Tibial artery (tissue), 4 donors: ENCODE data around the gene CRAMP1.

ENCODE experiments used
- DNase-seq, 2 donors: peaks; one replicate each; pipeline ENCODE4 v3.0.0-alpha.2; 2019
- H3K27ac ChIP-seq, 2 donors: fragments of 200-600 bp; sonication (generic) in 1 of 2; 1 replicate in 1 of 2; 2 replicates in 1 of 2; pipeline ENCODE4 v1.5.1; 2018 to 2019; ENCODE audit warnings: mild to moderate bottlenecking in 1 of 2
- H3K27me3 ChIP-seq, 2 donors: fragments of 200-600 bp; sonication (generic) in 1 of 2; one replicate each; pipeline versions ENCODE4 v1.5.1 to v1.6.0; 2016 to 2019
- H3K36me3 ChIP-seq, 3 donors: fragments of 200-600 bp; sonication (generic) in 2 of 3; one replicate each; pipeline ENCODE4 v1.5.1; 2016 to 2019; ENCODE audit warnings: mild to moderate bottlenecking in 2 of 3
- H3K4me1 ChIP-seq, 4 donors: fragments of 200-600 bp; sonication (generic) in 2 of 4; 1 replicate in 3 of 4; 2 replicates in 1 of 4; pipeline ENCODE4 v1.5.1; 2016 to 2019
- H3K4me3 ChIP-seq, 2 donors: fragments of 200-600 bp; sonication (generic) in 1 of 2; 1 replicate in 1 of 2; 2 replicates in 1 of 2; pipeline ENCODE4 v1.5.1; 2018 to 2019; ENCODE audit warnings: mild to moderate bottlenecking in 2 of 2
- H3K9me3 ChIP-seq, 3 donors: fragments of 200-600 bp; sonication (generic) in 1 of 3; one replicate each; pipeline ENCODE4 v1.5.1; 2016 to 2019
- CTCF ChIP-seq, 2 experiments: fragments of 200-600 bp in 1 of 2; fragments of 450-650 bp in 1 of 2; IDR thresholded peaks; one replicate each; pipeline ENCODE4 v1.5.1; 2017 to 2019; ENCODE audit warnings: antibody characterized with exemption in 2 of 2, mild to moderate bottlenecking in 1 of 2, moderate library complexity in 1 of 2
- intact Hi-C: fragments of 100-400 bp; cut with DNase I; formaldehyde crosslinking; loops from one replicate; pipeline ENCODE4 v1.15.0; 2023; ENCODE audit warnings: low total_unique reads

CRAMP1 gene

GRCh38 chr16:1642753-1643152 lies 30.6 kb downstream of the CRAMP1 start:
- Histone ChIP-seq H3K27ac (no peak overlapping the region), H3K4me3 (no peak overlapping the region), H3K36me3 (peaks cover 40 to 98% (median 84%) of the 10 kb centered on the region in 3 donors), H3K27me3 (no peaks in the 10 kb centered on the region), H3K9me3 (no peaks in the 10 kb centered on the region), H3K4me1 (no peaks in the 10 kb centered on the region)
- intact Hi-C loops: no loop called here
- DNase-seq: no peak
- no peak for TF ChIP-seq CTCF (IDR thresholded peaks at IDR 0.05)

- Histone ChIP-seq H3K27ac (no peak overlapping the region), H3K36me3 (peaks cover 33 to 97% (median 76%) of the 10 kb centered on the region in 3 donors), H3K4me1 (no peaks in the 10 kb centered on the region), H3K27me3 (no peaks in the 10 kb centered on the region), H3K9me3 (no peaks in the 10 kb centered on the region), H3K4me3 (no peak overlapping the region)
- TF ChIP-seq CTCF (IDR thresholded peaks at IDR 0.05): no peak
- intact Hi-C loops: no loop called here
- no peak for DNase-seq
Observed at GRCh38 chr16:1643521-1643920, 31.4 kb downstream of the CRAMP1 start.

- intact Hi-C loops: no loop called here
- Histone ChIP-seq H3K27ac (no peak overlapping the region), H3K27me3 (no peaks in the 10 kb centered on the region), H3K4me3 (no peak overlapping the region), H3K4me1 (no peaks in the 10 kb centered on the region), H3K9me3 (no peaks in the 10 kb centered on the region), H3K36me3 (peaks cover 18 to 72% (median 52%) of the 10 kb centered on the region in 3 donors)
- DNase-seq: no peak
- TF ChIP-seq CTCF (IDR thresholded peaks at IDR 0.05): no peak
Observed at GRCh38 chr16:1645914-1646525, 33.9 kb downstream of the CRAMP1 start.

GRCh38 chr16:1647856-1648255 lies 35.7 kb downstream of the CRAMP1 start:
- no peak for TF ChIP-seq CTCF (IDR thresholded peaks at IDR 0.05)
- DNase-seq: no peak
- Histone ChIP-seq H3K27me3 (no peaks in the 10 kb centered on the region), H3K27ac (no peak overlapping the region), H3K4me3 (no peak overlapping the region), H3K4me1 (no peaks in the 10 kb centered on the region), H3K36me3 (peaks cover 10 to 62% (median 44%) of the 10 kb centered on the region in 3 donors), H3K9me3 (no peaks in the 10 kb centered on the region)
- intact Hi-C loops: no loop called here

- TF ChIP-seq CTCF (IDR thresholded peaks at IDR 0.05): no peak
- Histone ChIP-seq H3K27me3 (no peaks in the 10 kb centered on the region), H3K36me3 (peaks cover 12 to 62% (median 46%) of the 10 kb centered on the region in 3 donors), H3K4me1 (peaks cover 0 to 3% (median 0%) of the 10 kb centered on the region in 4 donors), H3K27ac (no peak overlapping the region), H3K9me3 (no peaks in the 10 kb centered on the region), H3K4me3 (no peak overlapping the region)
- intact Hi-C loops: no loop called here
- DNase-seq: no peak
Observed at GRCh38 chr16:1650131-1650530, 38.0 kb downstream of the CRAMP1 start.
